ENCODE measurements around the gene CDH22.

CDH22 gene

DNA sequence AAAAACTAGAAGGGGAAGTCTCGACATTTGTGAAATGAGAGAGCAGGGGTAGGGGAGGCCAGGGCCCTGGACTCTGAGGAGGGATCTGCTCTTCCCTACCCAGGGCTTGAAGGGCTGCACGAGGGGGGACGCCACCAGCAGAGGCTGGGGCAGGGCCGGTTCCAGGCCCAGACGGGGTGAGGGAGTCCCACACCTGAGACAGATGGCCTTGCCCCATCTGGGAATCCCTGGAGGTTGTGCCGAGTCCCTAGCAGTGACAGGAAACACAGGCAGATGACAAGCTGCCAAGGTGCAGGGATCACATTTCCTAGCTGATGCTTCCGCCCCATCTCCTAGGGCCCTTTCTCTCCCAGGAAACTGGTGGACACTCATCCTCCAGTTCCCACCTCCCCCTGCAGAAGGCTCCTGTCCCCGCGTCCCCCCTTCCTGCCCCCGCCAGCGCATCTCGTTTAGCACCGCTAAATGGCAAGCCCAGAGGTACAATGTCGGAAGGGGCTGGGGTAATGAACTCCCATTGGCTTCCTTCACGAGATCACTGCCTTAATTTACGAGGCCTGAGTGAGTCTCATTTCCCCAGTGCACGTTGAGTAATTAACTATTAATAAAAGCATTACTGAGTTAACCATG lies 35.2 kb upstream of the CDH22 start:
- no peak for DNase-seq (ENCODE audit: low read depth in 2 of 2)

GRCh38 chr20:46342451-46343347 lies 34.4 kb upstream of the CDH22 start:
- DNase-seq (ENCODE audit: low read depth in 2 of 2), result no peak

GRCh38 chr20:46342010-46342378 lies 33.7 kb upstream of the CDH22 start:
- no peak for DNase-seq (ENCODE audit: low read depth in 2 of 2)

GRCh38 chr20:46341074-46342009 lies 33.0 kb upstream of the CDH22 start:
- DNase-seq (ENCODE audit: low read depth in 2 of 2), result no peak

DNA sequence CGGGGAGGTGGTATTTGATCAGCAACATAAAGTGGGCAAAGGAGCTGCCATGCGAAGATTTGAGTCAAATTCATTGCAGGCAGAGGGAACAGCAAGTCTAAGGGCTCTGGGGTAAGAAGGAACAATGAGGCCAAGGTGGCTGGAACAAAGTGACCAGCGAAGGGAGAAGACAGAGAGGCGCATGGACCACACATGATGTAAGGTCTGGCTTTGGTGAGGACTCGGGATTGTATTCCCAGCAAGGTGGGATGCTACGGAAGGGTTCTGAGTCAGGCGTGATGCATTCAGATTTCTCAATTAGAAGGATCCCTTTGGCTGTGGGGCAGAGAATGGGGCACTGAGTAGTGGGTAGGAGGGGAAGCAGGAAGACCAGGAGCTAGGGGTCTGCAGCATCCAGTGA lies 30.7 kb upstream of the CDH22 start:
- no peak for DNase-seq (ENCODE audit: low read depth in 2 of 2)

- DNase-seq (ENCODE audit: low read depth in 2 of 2), result no peak
These were observed 28.4 kb upstream of the CDH22 start for GRCh38 chr20:46336735-46337134.

DNA sequence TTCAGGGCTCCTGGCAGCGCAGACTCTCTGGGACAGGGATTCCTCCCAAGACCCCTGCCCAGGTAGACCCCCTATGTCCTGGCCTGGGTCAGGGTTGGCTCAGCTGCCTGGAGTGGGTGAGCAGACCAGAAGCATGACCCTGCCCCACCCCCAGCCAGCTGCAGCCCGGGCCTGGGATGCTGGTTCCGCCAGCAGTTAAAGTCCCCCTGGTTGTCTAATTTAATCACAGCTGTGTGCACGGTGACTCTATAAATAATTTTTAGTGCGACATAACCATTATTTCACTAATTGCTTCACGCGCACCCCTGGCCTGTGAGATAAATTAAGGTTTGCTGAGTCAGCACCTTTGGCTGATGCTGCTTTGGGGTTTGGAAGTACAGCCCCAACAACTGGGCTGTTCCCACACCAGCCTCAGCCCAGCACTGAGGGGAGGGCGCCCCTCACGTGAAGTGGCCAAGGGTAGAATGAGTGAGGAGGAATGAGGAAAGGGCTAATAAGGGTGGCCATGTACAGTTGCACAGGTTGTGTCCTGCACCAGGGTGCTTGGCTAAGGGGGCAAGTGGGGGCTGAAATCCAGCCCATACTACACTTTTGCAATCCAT lies 26.1 kb upstream of the CDH22 start:
- DNase-seq (ENCODE audit: low read depth in 2 of 2), result no peak

GRCh38 chr20:46333161-46333991 lies 25.1 kb upstream of the CDH22 start:
- no peak for DNase-seq (ENCODE audit: low read depth in 2 of 2)

DNA sequence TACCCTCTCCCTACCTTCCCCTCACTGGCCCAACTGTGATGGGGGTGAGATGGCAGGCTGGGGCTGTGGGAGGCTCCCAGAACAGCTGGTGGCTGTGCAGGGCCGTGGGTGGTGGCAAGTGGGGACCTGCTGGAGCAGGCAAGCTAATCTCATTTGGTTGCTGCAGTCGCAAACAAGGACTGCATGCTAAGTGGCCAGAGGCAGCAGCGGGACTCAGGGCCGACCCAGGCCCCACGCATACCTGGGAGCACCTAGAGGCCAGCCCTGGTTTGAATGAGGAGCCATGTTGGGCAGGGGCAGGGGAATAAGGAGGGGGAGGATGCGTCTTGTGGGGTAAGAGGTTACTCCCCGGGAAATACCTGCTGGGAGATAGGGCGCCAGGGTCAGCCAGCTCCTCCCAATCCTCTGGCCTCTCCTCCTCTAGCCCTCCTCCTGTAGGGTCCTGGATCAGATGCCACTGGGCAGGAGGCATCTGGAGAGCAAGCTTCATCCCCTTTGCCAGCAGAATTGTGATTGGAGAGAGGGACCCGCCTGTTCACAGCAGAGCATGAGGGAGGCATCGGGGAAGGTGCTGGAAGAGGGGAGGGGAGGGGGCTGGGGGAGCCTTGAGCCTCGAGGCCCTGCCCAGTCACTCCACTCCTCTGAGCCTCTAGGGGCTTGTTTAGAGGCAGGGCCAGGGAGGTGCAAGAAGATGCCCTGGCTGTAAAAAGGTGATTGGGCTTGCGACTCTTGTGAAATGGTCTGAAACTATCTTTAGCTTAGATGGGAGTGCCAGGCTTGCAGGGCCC lies 24.3 kb upstream of the CDH22 start:
- no peak for DNase-seq (ENCODE audit: low read depth in 2 of 2)

DNA sequence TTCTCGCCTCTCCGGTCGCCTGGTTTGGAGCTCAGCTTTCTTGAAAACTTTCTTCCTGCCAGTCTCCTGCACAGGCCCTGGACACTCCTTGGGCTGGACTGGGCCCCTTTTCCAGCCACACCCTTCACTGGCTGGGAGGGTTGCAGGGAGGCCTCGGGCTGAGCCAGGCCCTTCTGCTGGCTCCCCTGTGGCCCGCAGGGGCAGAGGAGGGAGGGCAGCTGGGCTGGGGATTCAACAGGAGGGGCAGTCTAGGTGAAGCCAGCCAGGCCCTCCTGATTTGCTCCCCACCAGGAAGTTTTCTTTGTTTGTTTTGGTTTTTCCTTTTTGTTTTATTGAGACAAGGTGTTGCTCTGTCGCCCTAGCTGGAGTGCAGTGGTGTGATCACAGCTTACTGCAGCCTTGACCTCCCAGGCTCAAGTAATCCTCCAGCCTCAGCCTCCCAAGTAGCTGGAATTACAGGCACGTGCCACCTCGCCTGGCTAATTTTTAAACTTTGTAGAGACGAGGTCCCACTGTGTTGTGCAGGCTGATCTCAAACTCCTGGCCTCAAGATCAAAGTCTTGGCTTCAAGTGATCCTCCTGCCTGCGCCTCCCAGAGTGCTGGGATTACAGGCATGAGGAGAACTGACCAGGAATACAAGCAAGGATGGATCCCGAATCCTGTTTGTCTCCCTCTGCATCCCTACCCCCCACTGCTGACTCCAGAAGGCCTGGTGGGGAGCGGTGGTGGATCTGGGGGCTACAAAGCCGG lies 23.5 kb upstream of the CDH22 start:
- no peak for DNase-seq (ENCODE audit: low read depth in 2 of 2)

GRCh38 chr20:46330831-46331371 lies 22.6 kb upstream of the CDH22 start:
- DNase-seq (ENCODE audit: low read depth in 2 of 2), result no peak

DNA sequence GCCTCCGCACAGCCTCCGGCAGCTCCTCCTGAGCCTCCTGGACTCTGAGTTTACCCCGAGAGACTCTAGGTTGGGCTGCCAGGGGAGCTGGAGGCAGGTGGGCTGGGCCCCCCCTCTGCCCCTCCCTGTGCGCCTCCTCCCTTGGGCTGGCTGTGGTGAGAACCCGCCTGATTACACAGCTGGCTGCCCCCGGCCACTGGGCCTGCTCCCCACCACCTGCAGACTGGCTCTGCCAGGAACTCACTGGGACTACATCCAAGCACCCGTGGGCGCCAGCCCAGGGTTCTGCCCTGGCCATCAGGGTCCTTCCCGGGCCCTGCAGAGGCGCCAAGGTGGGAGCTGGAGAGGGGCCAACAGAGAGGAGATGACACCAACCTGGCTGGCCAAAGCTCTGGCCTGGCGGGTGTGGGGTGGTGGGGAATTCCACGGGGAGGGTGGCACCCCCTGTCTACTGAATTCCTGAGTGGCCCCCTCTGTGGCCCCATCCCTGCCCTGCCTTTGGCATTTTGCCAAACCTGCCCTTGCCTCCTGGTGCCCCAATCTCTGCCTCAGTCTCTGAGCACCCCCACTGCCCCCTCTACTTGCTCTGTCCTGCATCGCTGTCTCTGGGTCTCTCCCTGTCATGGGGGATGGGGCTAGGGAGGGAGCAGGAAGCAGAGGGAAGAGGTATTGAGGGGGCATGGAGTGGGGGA lies 21.9 kb upstream of the CDH22 start:
- DNase-seq (ENCODE audit: low read depth in 2 of 2), result no peak

- no peak for DNase-seq (ENCODE audit: low read depth in 2 of 2)
These were observed 20.0 kb upstream of the CDH22 start for GRCh38 chr20:46328200-46328882.

DNA sequence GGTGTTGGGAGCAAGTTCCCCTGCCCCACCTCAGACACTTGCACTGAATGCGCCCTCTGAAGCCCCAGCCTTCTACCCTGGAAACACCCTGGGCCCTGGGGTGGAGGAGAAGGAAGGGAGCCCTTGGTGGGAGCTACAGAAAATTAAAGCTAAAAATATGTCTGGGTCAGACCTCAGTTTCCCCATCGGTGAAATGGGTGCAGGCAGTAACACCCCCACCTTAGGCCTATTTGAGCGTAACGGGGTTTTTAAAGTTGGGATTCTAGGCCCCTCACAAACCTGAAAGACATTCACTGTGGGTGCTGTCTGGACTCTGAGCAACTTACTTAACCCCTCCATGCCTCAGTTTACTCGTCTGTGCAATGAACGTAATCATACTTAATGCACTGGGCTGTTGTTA lies 19.3 kb upstream of the CDH22 start:
- no peak for DNase-seq (ENCODE audit: low read depth in 2 of 2)

GRCh38 chr20:46325789-46326188 lies 17.5 kb upstream of the CDH22 start:
- no peak for DNase-seq (ENCODE audit: low read depth in 2 of 2)

GRCh38 chr20:46324960-46325703 lies 16.8 kb upstream of the CDH22 start:
- no peak for DNase-seq (ENCODE audit: low read depth in 2 of 2)

GRCh38 chr20:46324379-46324778 lies 16.1 kb upstream of the CDH22 start:
- no peak for DNase-seq (ENCODE audit: low read depth in 2 of 2)
